Stomach (tissue), 4 donors: ENCODE measurements around the gene NOC4L.

Experiments
- EP300 ChIP-seq: sonication (generic); formaldehyde crosslinking; IDR thresholded peaks from one replicate; pipeline ENCODE4 v1.6.1; 2017; ENCODE audit warnings: antibody characterized with exemption
- POLR2A ChIP-seq, 4 donors: fragments of 450-650 bp; IDR thresholded peaks; one replicate each; pipeline ENCODE4 v1.6.1; 2016; ENCODE audit warnings: antibody characterized with exemption in 4 of 4, control low read depth in 2 of 4, mild to moderate bottlenecking in 1 of 4, moderate library complexity in 1 of 4
- TF ChIP-seq, protein P1 (sequence below), 7 experiments: fragments of 450-650 bp in 4 of 7; fragments of 200-600 bp in 3 of 7; sonication (generic) in 3 of 7; IDR thresholded peaks; one replicate each; pipeline ENCODE4 v1.5.1; 2016 to 2019; ENCODE audit warnings: antibody characterized with exemption in 7 of 7, control low read depth in 2 of 7, mild to moderate bottlenecking in 1 of 7

DNA sequence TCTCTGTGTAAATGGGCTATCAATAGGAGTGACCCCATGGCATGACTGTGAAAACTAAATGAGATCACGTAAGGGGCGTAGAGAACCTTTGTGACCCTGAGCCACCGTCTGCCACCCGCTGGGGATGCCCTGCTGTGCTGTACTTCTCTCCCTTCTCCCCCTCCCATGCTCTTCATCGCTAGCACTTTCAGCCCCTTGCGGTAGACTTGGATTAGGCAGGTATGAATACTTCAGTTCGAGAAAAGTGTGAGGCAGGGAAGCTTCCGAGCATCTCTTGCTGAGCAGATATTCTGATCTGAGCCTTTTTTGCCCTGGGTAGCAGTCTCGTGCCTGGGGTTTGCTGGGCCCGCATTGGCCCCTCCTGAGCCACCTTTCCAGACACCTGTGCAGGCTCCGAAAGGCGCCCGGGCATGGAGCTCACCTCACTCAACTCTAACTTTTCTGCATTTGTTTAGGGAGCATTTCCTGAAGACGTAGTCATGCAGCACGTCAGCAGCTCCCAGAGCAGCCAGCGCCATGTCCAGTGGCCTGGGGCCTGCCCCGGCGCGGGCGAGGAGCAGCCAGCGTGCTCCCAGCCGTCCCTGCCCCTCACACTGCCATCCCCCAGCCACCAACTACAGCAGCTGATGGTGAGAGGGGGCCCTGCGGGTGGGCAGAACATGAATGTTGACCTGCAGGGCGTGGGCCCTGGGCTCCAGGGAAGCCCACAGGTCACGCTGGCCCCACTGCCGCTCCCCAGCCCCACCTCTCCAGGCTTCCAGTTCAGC, 40.5 kb upstream of the NOC4L start:
- no peak for TF ChIP-seq POLR2A (IDR thresholded peaks at IDR 0.05)
- TF ChIP-seq, protein P1, sequence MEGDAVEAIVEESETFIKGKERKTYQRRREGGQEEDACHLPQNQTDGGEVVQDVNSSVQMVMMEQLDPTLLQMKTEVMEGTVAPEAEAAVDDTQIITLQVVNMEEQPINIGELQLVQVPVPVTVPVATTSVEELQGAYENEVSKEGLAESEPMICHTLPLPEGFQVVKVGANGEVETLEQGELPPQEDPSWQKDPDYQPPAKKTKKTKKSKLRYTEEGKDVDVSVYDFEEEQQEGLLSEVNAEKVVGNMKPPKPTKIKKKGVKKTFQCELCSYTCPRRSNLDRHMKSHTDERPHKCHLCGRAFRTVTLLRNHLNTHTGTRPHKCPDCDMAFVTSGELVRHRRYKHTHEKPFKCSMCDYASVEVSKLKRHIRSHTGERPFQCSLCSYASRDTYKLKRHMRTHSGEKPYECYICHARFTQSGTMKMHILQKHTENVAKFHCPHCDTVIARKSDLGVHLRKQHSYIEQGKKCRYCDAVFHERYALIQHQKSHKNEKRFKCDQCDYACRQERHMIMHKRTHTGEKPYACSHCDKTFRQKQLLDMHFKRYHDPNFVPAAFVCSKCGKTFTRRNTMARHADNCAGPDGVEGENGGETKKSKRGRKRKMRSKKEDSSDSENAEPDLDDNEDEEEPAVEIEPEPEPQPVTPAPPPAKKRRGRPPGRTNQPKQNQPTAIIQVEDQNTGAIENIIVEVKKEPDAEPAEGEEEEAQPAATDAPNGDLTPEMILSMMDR (IDR thresholded peaks at IDR 0.05): no peak
- no peak for TF ChIP-seq EP300
